B cell (primary cell): ENCODE data around the gene TGFBR3. TPM values are rescaled to one million over a fixed set of nuclear protein-coding genes. Genes with fewer than 3 reads are reported as not detected.

Experiments
- ATAC-seq: fragments of 200-7000 bp; cut with Tn5 transposase; one replicate; pipeline ENCODE4 v1.10.0; 2021; ENCODE audit warnings: low read depth, mild to moderate bottlenecking, moderate number of reproducible peaks, moderate library complexity
- CTCF ChIA-PET: fragments of 350-600 bp; sonication (Branson Sonifier 250); formaldehyde crosslinking; loops from one replicate; lab custom pipeline; 2021; ENCODE audit warnings: antibody characterized with exemption, inconsistent platforms; lab: Charles Lee
- POLR2A ChIA-PET: fragments of 350-600 bp; sonication (Branson Sonifier 250); formaldehyde crosslinking; loops from one replicate; lab custom pipeline; 2021; ENCODE audit warnings: antibody characterized with exemption; lab: Charles Lee
- DNase-seq: peaks from one replicate; pipeline ENCODE4 v3.0.0; 2013
- H2AFZ ChIP-seq: 2 replicates; pipeline ENCODE4 v1.6.1; 2012; ENCODE audit warnings: mild to moderate bottlenecking, low read depth, low read length; ENCODE audit not compliant: insufficient read depth, poor library complexity, severe bottlenecking
- H3K27ac ChIP-seq, 2 donors: 1 replicate in 1 of 2; 2 replicates in 1 of 2; pipeline ENCODE4 v1.5.1; 2012 to 2013; ENCODE audit warnings: low read length in 2 of 2, mild to moderate bottlenecking in 2 of 2, moderate library complexity in 1 of 2
- H3K27me3 ChIP-seq, 4 experiments: fragments of 200-600 bp in 1 of 4; sonication (generic) in 1 of 4; replicated peaks in 1 of 4; 1 replicate in 2 of 4; 2 replicates in 2 of 4; pipeline versions ENCODE4 v1.6.1 to v1.7.0; 2013 to 2016; ENCODE audit warnings: low read length in 3 of 4, mild to moderate bottlenecking in 2 of 4, mixed read lengths in 1 of 4, moderate library complexity in 1 of 4; ENCODE audit not compliant: insufficient read depth in 4 of 4, control insufficient read depth in 3 of 4; ENCODE audit errors: control extremely low read depth in 1 of 4
- H3K36me3 ChIP-seq, 2 experiments: replicated peaks in 1 of 2; 1 replicate in 1 of 2; 2 replicates in 1 of 2; pipeline versions ENCODE4 v1.6.1 to v1.7.1; 2013; ENCODE audit warnings: low read length in 1 of 2; ENCODE audit not compliant: insufficient read depth in 2 of 2, control insufficient read depth in 1 of 2; ENCODE audit errors: control extremely low read depth in 1 of 2, extremely low read depth in 1 of 2
- H3K4me1 ChIP-seq, 2 donors: fragments of 200-600 bp in 1 of 2; sonication (generic) in 1 of 2; 1 replicate in 1 of 2; 2 replicates in 1 of 2; pipeline versions ENCODE4 v1.5.1 to v1.6.1; 2013 to 2017; ENCODE audit warnings: low read length in 2 of 2; ENCODE audit not compliant: control insufficient read depth in 2 of 2, insufficient read depth in 2 of 2
- H3K4me2 ChIP-seq: replicated peaks from 2 replicates; pipeline ENCODE3; 2012; ENCODE audit warnings: mild to moderate bottlenecking, low read depth, low read length; ENCODE audit not compliant: poor library complexity, severe bottlenecking
- H3K4me3 ChIP-seq, 5 experiments: fragments of 200-600 bp in 1 of 5; sonication (generic) in 1 of 5; 1 replicate in 3 of 5; 2 replicates in 2 of 5; pipeline versions ENCODE4 v1.5.1 to v1.7.0; 2011 to 2016; ENCODE audit warnings: low read length in 4 of 5, mild to moderate bottlenecking in 4 of 5, low read depth in 2 of 5, control low read depth in 1 of 5, moderate library complexity in 1 of 5; ENCODE audit not compliant: insufficient read depth in 1 of 5; ENCODE audit errors: control extremely low read depth in 1 of 5, extremely low read depth in 1 of 5
- H3K79me2 ChIP-seq: fragments of 200-600 bp; sonication (generic); one replicate; pipeline ENCODE4 v1.6.0; 2016; ENCODE audit warnings: low read length; ENCODE audit not compliant: control insufficient read depth, insufficient read depth
- H3K9ac ChIP-seq: fragments of 200-600 bp; sonication (generic); 2 replicates; pipeline ENCODE4 v1.6.1; 2017; ENCODE audit warnings: mild to moderate bottlenecking, low read length, moderate library complexity
- H3K9me3 ChIP-seq, 3 donors: one replicate each; pipeline versions ENCODE4 v1.6.1 to v1.7.1; 2013; ENCODE audit warnings: low read length in 2 of 3; ENCODE audit not compliant: control insufficient read depth in 2 of 3, insufficient read depth in 1 of 3; ENCODE audit errors: control extremely low read depth in 1 of 3
- H4K20me1 ChIP-seq: 2 replicates; pipeline ENCODE4 v1.6.0; 2012; ENCODE audit warnings: mild to moderate bottlenecking, low read length; ENCODE audit not compliant: insufficient read depth, control insufficient read depth, poor library complexity, severe bottlenecking
- H3K27ac Mint-ChIP-seq: one replicate; pipeline ENCODE4 v1.8.0; 2021; ENCODE audit warnings: mixed read lengths
- H3K27me3 Mint-ChIP-seq: one replicate; pipeline ENCODE4 v1.8.0; 2021; ENCODE audit warnings: mixed read lengths
- H3K4me1 Mint-ChIP-seq: one replicate; pipeline ENCODE4 v1.8.0; 2021; ENCODE audit warnings: mixed read lengths
- H3K4me3 Mint-ChIP-seq: one replicate; pipeline ENCODE4 v1.8.0; 2021; ENCODE audit warnings: mixed read lengths
- H3K9me3 Mint-ChIP-seq: one replicate; pipeline ENCODE4 v1.8.0; 2022; ENCODE audit warnings: mixed read lengths; ENCODE audit not compliant: insufficient read depth
- EZH2 ChIP-seq: IDR thresholded peaks from 2 replicates; pipeline ENCODE4 v1.6.1; 2012; ENCODE audit warnings: borderline replicate concordance, low read depth, mild to moderate bottlenecking, moderate library complexity, low read length; ENCODE audit not compliant: insufficient read depth, poor library complexity, severe bottlenecking
- WGBS: methylation state at CpG from one replicate; pipeline ENCODE4 v1.1.5; 2013; ENCODE audit warnings: missing lambda C conversion rate; ENCODE audit not compliant: insufficient coverage; 5-methylcytosine and 5-hydroxymethylcytosine counted together
- intact Hi-C: fragments of 100-400 bp; cut with micrococcal nuclease; formaldehyde crosslinking; loops from one replicate; pipeline ENCODE4 v1.10.0; 2022
- polyA plus RNA-seq: library from polyadenylated mRNA; depleted of rRNA; stranded (reverse); fragments of >200 nt; gene quantifications from 2 replicates; pipeline ENCODE4 v1.2.3, GENCODE V29; 2012
- total RNA-seq, 2 donors: library from RNA; stranded (reverse); fragments of 120-200 nt in 1 of 2; gene quantifications; 1 replicate in 1 of 2; 2 replicates in 1 of 2; pipeline versions ENCODE4 v1.2.3 to v1.2.4, GENCODE V29; 2013 to 2022
- TF ChIP-seq, protein P1 (sequence below): fragments of 200-600 bp; IDR thresholded peaks from one replicate; pipeline ENCODE4 v1.8.0; 2022; ENCODE audit warnings: antibody characterized with exemption, mild to moderate bottlenecking

The TGFBR3 gene
- total and polyA plus RNA-seq, 2 donors (not counting 1 experiment from before 2014, with no cell fraction given), result 0.10 to 0.12 TPM

DNA sequence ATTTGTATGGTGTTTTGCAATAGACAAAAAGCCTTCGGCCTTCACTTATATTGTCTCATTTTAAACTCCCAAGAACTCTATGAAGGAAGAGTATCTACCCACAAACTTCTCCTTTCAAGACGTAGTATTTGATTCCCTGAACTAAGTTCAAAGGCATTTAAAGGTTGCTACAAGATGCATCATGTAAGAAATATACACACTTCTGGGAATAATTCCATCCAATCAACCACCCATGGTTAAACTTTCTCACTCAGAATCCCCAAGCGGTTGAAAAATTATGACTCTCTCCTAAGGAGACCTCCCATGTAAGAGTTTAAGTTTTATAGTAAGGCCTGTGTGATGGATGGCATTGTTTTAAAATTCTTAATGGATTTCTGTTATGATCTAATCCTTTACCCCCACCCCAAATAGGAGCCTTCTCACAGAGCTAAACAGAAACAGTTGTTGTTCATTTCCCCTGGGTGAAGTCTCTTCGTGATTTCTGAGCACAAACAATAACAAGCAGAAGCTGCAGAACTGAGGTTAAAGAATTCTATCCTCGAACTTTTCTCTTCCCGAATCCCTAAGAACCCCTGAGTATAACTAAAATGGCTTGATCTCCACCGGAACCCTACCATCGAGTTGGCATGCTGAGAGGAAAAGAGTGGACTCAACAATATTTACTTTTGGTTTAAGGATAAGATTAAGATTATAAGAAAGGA is 185.0 kb downstream of the TGFBR3 start:
- no peaks in the 10 kb centered on the region for H3K9me3 Mint-ChIP-seq
- no peak for TF ChIP-seq EZH2
- TF ChIP-seq, protein P1, sequence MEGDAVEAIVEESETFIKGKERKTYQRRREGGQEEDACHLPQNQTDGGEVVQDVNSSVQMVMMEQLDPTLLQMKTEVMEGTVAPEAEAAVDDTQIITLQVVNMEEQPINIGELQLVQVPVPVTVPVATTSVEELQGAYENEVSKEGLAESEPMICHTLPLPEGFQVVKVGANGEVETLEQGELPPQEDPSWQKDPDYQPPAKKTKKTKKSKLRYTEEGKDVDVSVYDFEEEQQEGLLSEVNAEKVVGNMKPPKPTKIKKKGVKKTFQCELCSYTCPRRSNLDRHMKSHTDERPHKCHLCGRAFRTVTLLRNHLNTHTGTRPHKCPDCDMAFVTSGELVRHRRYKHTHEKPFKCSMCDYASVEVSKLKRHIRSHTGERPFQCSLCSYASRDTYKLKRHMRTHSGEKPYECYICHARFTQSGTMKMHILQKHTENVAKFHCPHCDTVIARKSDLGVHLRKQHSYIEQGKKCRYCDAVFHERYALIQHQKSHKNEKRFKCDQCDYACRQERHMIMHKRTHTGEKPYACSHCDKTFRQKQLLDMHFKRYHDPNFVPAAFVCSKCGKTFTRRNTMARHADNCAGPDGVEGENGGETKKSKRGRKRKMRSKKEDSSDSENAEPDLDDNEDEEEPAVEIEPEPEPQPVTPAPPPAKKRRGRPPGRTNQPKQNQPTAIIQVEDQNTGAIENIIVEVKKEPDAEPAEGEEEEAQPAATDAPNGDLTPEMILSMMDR, result no peak
- no CpG with 5 or more reads among the region's 8 CpGs for WGBS
- H3K9me3 ChIP-seq, result no peaks in the 10 kb centered on the region
- no peaks in the 10 kb centered on the region for H3K27me3 ChIP-seq
- DNase-seq, result no peak
- no peak for ATAC-seq
- ChIA-PET CTCF (no interaction called here), POLR2A (no interaction called here)
- no peaks in the 10 kb centered on the region for H3K79me2 ChIP-seq
- no peaks in the 10 kb centered on the region for H3K4me1 ChIP-seq
- no peak overlapping the region for H3K27ac ChIP-seq
- intact Hi-C loops, result no loop called here
- H3K4me3 Mint-ChIP-seq, result no peak overlapping the region
- H3K4me3 ChIP-seq, result no peak overlapping the region
- no peaks in the 10 kb centered on the region for H4K20me1 ChIP-seq
- no peak overlapping the region for H2AFZ ChIP-seq
- H3K4me2 ChIP-seq, result no peak overlapping the region
- no peaks in the 10 kb centered on the region for H3K36me3 ChIP-seq
- H3K27ac Mint-ChIP-seq, result no peak overlapping the region
- no peak overlapping the region for H3K9ac ChIP-seq
- H3K4me1 Mint-ChIP-seq, result peaks cover 2% of the 10 kb centered on the region
- H3K27me3 Mint-ChIP-seq, result no peaks in the 10 kb centered on the region

DNA sequence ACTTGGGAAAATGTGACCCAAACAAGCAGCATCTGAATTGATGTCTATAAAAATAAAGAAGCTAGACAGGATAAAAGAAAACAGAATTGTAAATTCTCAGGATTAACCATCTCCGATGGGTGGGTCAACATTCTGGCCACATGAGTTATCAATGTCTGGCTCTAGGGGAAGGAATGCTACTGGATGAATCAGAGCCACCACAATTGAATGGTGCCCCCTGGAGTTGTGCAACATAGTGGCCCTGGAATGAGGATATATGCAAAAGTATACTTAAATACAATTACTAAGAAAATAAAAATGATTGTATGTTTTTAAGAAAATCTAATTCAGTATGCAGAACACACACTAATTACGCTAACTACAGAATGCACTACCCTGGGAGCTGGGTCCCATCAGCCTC is 185.6 kb downstream of the TGFBR3 start:
- Histone ChIP-seq H3K79me2 (no peaks in the 10 kb centered on the region), H3K27ac (no peak overlapping the region), H4K20me1 (no peaks in the 10 kb centered on the region), H3K4me1 (no peaks in the 10 kb centered on the region), H3K9ac (no peak overlapping the region), H3K9me3 (no peaks in the 10 kb centered on the region), H2AFZ (no peak overlapping the region), H3K36me3 (no peaks in the 10 kb centered on the region), H3K4me2 (no peak overlapping the region), H3K4me3 (no peak overlapping the region), H3K27me3 (no peaks in the 10 kb centered on the region)
- H3K27ac Mint-ChIP-seq, result no peak overlapping the region
- no peaks in the 10 kb centered on the region for H3K27me3 Mint-ChIP-seq
- intact Hi-C loops, result no loop called here
- ATAC-seq (no peak), DNase-seq (no peak)
- CTCF ChIA-PET, result no interaction called here
- no peak overlapping the region for H3K4me3 Mint-ChIP-seq
- H3K4me1 Mint-ChIP-seq, result peaks cover 2% of the 10 kb centered on the region
- TF ChIP-seq, protein P1, result no peak
- no peak for TF ChIP-seq EZH2
- H3K9me3 Mint-ChIP-seq, result no peaks in the 10 kb centered on the region
- POLR2A ChIA-PET, result no interaction called here
- 100% methylated on average over 1 of the region's 2 CpGs for WGBS
